IPS-NIHi11 (cell line): ENCODE results near the gene MLXIP.

ENCODE experiments used
- DNase-seq: peaks from one replicate; pipeline ENCODE4 v3.0.0; 2012; ENCODE audit warnings: mixed read lengths, low spot score

Gene MLXIP

GRCh38 chr12:122187466-122187865, 108.9 kb downstream of the MLXIP start:
- no peak for DNase-seq

- no peak for DNase-seq
Observed at GRCh38 chr12:122189626-122190475, 111.3 kb downstream of the MLXIP start.

GRCh38 chr12:122190842-122191668, 112.5 kb downstream of the MLXIP start:
- DNase-seq, result peak; percentile 84

GRCh38 chr12:122192441-122192840, 113.9 kb downstream of the MLXIP start:
- no peak for DNase-seq

GRCh38 chr12:122194804-122195203, 116.2 kb downstream of the MLXIP start:
- no peak for DNase-seq

- no peak for DNase-seq
Observed at GRCh38 chr12:122195405-122195804, 116.8 kb downstream of the MLXIP start.
